Omental fat pad (tissue), 4 donors: ENCODE measurements around the gene DUSP22. TPM values are rescaled to one million over a fixed set of nuclear protein-coding genes. Genes with fewer than 3 reads are reported as not detected.

ENCODE experiments used
- ATAC-seq: fragments of 150-250 bp; one replicate; pipeline ENCODE4 v1.9.1; 2016; ENCODE audit warnings: mild to moderate bottlenecking, moderate library complexity; ENCODE audit not compliant: low FRiP score
- DNase-seq: peaks from one replicate; pipeline ENCODE4 v3.0.0-alpha.2; 2019; ENCODE audit warnings: low spot score
- CTCF ChIP-seq, 3 donors: fragments of 450-650 bp; IDR thresholded peaks; one replicate each; pipeline ENCODE4 v1.5.1; 2016 to 2017; ENCODE audit warnings: antibody characterized with exemption in 3 of 3, mild to moderate bottlenecking in 3 of 3, moderate library complexity in 2 of 3
- total RNA-seq, 4 donors: library from RNA; depleted of rRNA; stranded (reverse); fragments of >200 nt; gene quantifications; one replicate each; pipeline ENCODE4 v1.1.0, GENCODE V29; 2016

The DUSP22 gene
- total RNA-seq, 4 donors from 2014 or later, result 47.4 to 93.6 (median 65.4) TPM

GRCh38 chr6:398065-398464 lies 105.8 kb downstream of the DUSP22 start:
- no peak for ATAC-seq
- DNase-seq, result no peak
- TF ChIP-seq CTCF (IDR thresholded peaks at IDR 0.05), result no peak

DNA sequence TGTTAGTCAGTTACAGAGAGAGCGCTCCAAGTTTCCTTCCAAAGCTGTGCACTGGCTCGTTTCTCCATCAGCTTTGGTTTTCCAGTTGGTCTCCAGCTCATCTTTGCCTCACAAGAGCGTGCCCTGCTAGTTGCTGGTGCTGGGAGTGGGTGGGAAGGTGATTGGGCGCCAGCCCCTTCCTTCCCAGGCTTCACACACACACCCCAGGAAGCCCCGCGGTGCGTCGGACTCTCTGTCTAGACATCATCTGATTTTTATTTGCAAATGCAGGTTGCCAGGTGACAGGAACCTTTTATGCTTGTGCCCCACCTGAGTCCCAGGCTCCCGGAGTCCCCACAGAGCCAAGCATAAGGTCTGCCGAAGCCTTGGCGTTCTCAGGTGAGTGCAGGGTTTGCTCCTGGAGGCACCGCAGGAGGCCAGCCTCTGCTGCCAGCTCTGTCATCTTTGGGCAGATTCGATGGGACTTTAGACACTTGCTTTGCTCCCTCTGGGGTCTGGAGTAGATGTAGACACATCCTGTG lies 106.3 kb downstream of the DUSP22 start:
- TF ChIP-seq CTCF (IDR thresholded peaks at IDR 0.05), result no peak
- ATAC-seq (no peak), DNase-seq (no peak)

GRCh38 chr6:399785-400534 lies 107.7 kb downstream of the DUSP22 start:
- no peak for TF ChIP-seq CTCF (IDR thresholded peaks at IDR 0.05)
- DNase-seq (no peak), ATAC-seq (no peak)

- no peak for ATAC-seq
- DNase-seq, result no peak
- TF ChIP-seq CTCF (IDR thresholded peaks at IDR 0.05), result no peak
These were observed 108.5 kb downstream of the DUSP22 start for GRCh38 chr6:400815-401214.

Other genes with a start within 250 kb of the DUSP22 start
- 1 to 10 TPM; 3.5 to 5.8 (median 4.1) TPM for gene IRF4, start 99.3 kb downstream of the DUSP22 start, total RNA-seq